Measurements from ENCODE around the gene RHBDL3. TPM values are rescaled to one million over a fixed set of nuclear protein-coding genes. Genes with fewer than 3 reads are reported as not detected.

Gene RHBDL3
- total RNA-seq, 4 donors from 2014 or later, result 0.31 to 1.1 (median 0.37) TPM; not detected in 1

DNA sequence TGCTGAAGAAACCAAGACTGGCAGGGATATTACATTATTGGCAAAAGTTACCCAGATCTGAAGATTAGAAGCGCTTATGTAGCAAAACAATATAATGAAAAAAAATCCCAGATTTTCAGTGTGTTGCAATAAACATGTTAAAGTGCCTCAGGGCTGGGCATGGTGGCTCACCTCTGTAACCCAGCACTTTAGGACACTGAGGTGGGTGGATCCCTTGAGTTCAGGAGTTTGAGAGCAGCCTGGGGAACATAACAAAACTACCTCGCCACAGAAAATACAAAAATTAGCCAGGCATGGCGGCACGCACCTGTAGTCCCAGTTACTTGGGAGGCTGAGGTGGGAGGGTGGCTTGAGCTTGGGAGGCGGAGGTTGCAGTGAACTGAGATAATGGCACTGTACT is 91.1 kb downstream of the RHBDL3 start:
- TF ChIP-seq, protein P1, sequence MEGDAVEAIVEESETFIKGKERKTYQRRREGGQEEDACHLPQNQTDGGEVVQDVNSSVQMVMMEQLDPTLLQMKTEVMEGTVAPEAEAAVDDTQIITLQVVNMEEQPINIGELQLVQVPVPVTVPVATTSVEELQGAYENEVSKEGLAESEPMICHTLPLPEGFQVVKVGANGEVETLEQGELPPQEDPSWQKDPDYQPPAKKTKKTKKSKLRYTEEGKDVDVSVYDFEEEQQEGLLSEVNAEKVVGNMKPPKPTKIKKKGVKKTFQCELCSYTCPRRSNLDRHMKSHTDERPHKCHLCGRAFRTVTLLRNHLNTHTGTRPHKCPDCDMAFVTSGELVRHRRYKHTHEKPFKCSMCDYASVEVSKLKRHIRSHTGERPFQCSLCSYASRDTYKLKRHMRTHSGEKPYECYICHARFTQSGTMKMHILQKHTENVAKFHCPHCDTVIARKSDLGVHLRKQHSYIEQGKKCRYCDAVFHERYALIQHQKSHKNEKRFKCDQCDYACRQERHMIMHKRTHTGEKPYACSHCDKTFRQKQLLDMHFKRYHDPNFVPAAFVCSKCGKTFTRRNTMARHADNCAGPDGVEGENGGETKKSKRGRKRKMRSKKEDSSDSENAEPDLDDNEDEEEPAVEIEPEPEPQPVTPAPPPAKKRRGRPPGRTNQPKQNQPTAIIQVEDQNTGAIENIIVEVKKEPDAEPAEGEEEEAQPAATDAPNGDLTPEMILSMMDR (IDR thresholded peaks at IDR 0.05), result no peak
- ATAC-seq (ENCODE audit: low FRiP score) (no peak), DNase-seq (ENCODE audit: low spot score) (no peak)

DNA sequence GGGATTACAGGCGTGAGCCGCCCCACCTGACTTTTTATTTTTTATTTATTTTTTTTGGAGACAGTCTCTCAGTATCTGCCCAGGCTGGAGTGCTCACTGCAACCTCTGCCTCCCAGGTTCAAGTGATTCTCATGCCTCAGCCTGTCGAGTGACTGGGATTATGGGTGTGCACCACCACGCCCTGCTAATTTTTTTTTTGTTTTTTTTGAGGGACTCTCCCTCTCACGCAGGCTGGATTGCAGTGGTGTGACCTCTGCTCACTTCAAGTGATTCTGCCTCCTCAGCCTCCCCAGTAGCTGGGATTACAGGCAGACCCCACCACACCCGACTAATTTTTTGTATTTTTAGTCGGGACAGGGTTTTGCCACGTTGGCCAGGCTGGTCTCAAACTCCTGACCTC is 92.0 kb downstream of the RHBDL3 start:
- ATAC-seq (ENCODE audit: low FRiP score) (no peak), DNase-seq (ENCODE audit: low spot score) (no peak)
- TF ChIP-seq, protein P1 (IDR thresholded peaks at IDR 0.05), result no peak

DNA sequence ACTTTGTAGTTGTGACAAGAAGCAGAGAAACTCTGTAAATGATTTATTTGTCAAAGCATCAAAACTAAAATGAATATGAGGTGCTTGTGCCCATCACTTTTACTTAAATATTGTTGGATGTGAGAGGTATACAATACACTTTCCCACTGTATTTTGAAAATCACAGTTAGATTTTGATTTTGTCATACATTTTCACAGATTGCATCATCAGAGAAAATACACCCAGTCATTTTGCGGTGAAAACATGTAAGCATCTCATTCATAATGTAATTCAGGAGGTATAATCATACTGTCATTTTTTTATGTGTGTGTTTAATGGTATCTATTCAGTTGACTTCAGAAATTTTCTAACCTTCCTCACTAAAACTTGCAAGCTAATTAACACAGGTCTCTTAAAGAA is 95.6 kb downstream of the RHBDL3 start:
- ATAC-seq (ENCODE audit: low FRiP score), result no peak
- TF ChIP-seq, protein P1 (IDR thresholded peaks at IDR 0.05), result no peak
- no peak for DNase-seq (ENCODE audit: low spot score)

- TF ChIP-seq, protein P1 (IDR thresholded peaks at IDR 0.05), result no peak
- ATAC-seq (ENCODE audit: low FRiP score), result no peak
Observed at GRCh38 chr17:32370426-32370825, 104.8 kb downstream of the RHBDL3 start.

More at GRCh38 chr17:32370426-32370825, 104.8 kb downstream of the RHBDL3 start:
- no peak for DNase-seq (ENCODE audit: low spot score)

Small RNAs within 50 kb of the gene (small RNA-seq; reads per million reads assigned to genes)
- gene UBL5P2, result not detected

Other genes with a start within 250 kb of the RHBDL3 start
- 10 to 100 TPM; 32.1 to 55.7 (median 42.6) TPM for gene RHOT1, start 123.3 kb upstream of the RHBDL3 start, total RNA-seq
- gene C17orf75, start 76.3 kb downstream of the RHBDL3 start, total RNA-seq, result 10 to 100 TPM in 1 of 4 donors, 1 to 10 TPM in 3; 5.3 to 11.0 (median 7.7) TPM
- 100 to 1,000 TPM; 121 to 193 (median 141) TPM for gene ZNF207, start 84.3 kb downstream of the RHBDL3 start, total RNA-seq
- 100 to 1,000 TPM in 1 of 4 donors, 10 to 100 TPM in 3; 58.2 to 114 (median 67.0) TPM for gene PSMD11, start 178.7 kb downstream of the RHBDL3 start, total RNA-seq
- 1 to 10 TPM; 1.1 to 2.6 (median 1.8) TPM for gene CDK5R1, start 221.2 kb downstream of the RHBDL3 start, total RNA-seq